GM20431 (cell line): ENCODE results near the gene GALNTL6.

ENCODE experiments used
- in situ Hi-C: fragments of 300-500 bp; cut with MseI, MboI; formaldehyde crosslinking; loops from one replicate; pipeline ENCODE4 v1.15.0; 2020; ENCODE audit warnings: low sequenced_read_pairs; ENCODE audit not compliant: unreplicated experiment

The GALNTL6 gene

GRCh38 chr4:173056710-173057109 lies 1243.5 kb downstream of the GALNTL6 start:
- in situ Hi-C loops: no loop called here

GRCh38 chr4:173057442-173057841 lies 1244.2 kb downstream of the GALNTL6 start:
- in situ Hi-C loops: no loop called here

- in situ Hi-C loops: no loop called here
Measured at GRCh38 chr4:173057901-173058300, 1244.7 kb downstream of the GALNTL6 start.

- in situ Hi-C loops: no loop called here
Measured at GRCh38 chr4:173061160-173061559, 1248.0 kb downstream of the GALNTL6 start.

- in situ Hi-C loops: no loop called here
Measured at GRCh38 chr4:173073939-173074500, 1260.8 kb downstream of the GALNTL6 start.

- in situ Hi-C loops: no loop called here
Measured at GRCh38 chr4:173074501-173074946, 1261.3 kb downstream of the GALNTL6 start.

GRCh38 chr4:173076903-173077634 lies 1263.9 kb downstream of the GALNTL6 start:
- in situ Hi-C loops: no loop called here

GRCh38 chr4:173088144-173088543 lies 1274.9 kb downstream of the GALNTL6 start:
- in situ Hi-C loops: no loop called here
